Measurements from ENCODE around the gene FGF1. TPM values are rescaled to one million over a fixed set of nuclear protein-coding genes. Genes with fewer than 3 reads are reported as not detected.

FGF1 gene
- total and polyA plus RNA-seq, 2 donors (not counting 1 experiment from before 2014, with no cell fraction given), result not detected

GRCh38 chr5:142722146-142722545, 36.3 kb upstream of the FGF1 start:
- Histone ChIP-seq H3K9me3 (ENCODE audit: control extremely low read depth in 1 of 3, control insufficient read depth in 2 of 3, insufficient read depth in 1 of 3, low read length in 2 of 3) (no peaks in the 10 kb centered on the region), H2AFZ (ENCODE audit: insufficient read depth, low read depth, low read length, poor library complexity, severe bottlenecking) (no peak overlapping the region), H3K27ac (ENCODE audit: low read length in 2 of 2) (no peak overlapping the region), H3K9ac (ENCODE audit: low read length) (no peak overlapping the region), H3K36me3 (replicated peaks in 1 of 2; ENCODE audit: control extremely low read depth in 1 of 2, control insufficient read depth in 1 of 2, extremely low read depth in 1 of 2, insufficient read depth in 2 of 2, low read length in 1 of 2) (no peaks in the 10 kb centered on the region), H3K4me1 (ENCODE audit: control insufficient read depth in 2 of 2, insufficient read depth in 2 of 2, low read length in 2 of 2) (no peaks in the 10 kb centered on the region), H3K79me2 (ENCODE audit: control insufficient read depth, insufficient read depth, low read length) (no peaks in the 10 kb centered on the region), H3K4me2 (replicated peaks; ENCODE audit: low read depth, low read length, poor library complexity, severe bottlenecking) (no peak overlapping the region), H4K20me1 (ENCODE audit: control insufficient read depth, insufficient read depth, low read length, poor library complexity, severe bottlenecking) (no peaks in the 10 kb centered on the region), H3K27me3 (replicated peaks in 1 of 4; ENCODE audit: control extremely low read depth in 1 of 4, control insufficient read depth in 3 of 4, insufficient read depth in 4 of 4, low read length in 3 of 4) (peaks cover 0 to 10% (median 3%) of the 10 kb centered on the region in 4 experiments), H3K4me3 (ENCODE audit: control extremely low read depth in 1 of 5, extremely low read depth in 1 of 5, insufficient read depth in 1 of 5, low read depth in 2 of 5, low read length in 4 of 5) (no peak overlapping the region)
- H3K4me1 Mint-ChIP-seq, result no peaks in the 10 kb centered on the region
- TF ChIP-seq CTCF (IDR thresholded peaks at IDR 0.05) (no peak), EZH2 (IDR thresholded peaks at IDR 0.05; ENCODE audit: borderline replicate concordance, insufficient read depth, low read depth, low read length, poor library complexity, severe bottlenecking) (no peak)
- intact Hi-C loops (cut with micrococcal nuclease), result no loop called here
- peaks cover 20% of the 10 kb centered on the region for H3K27me3 Mint-ChIP-seq
- DNase-seq, result no peak
- H3K9me3 Mint-ChIP-seq (ENCODE audit: insufficient read depth), result no peaks in the 10 kb centered on the region
- no peak for ATAC-seq (ENCODE audit: low read depth)
- ChIA-PET CTCF (interaction anchor here (1.1 to 4.2 kb wide), 3 partner anchors 9 to 571 kb away, joined by 3 to 34 read pairs (median 4); no protein-coding TSS in a partner anchor), POLR2A (no interaction called here)
- 95% methylated on average over 6 of the region's 6 CpGs for WGBS (ENCODE audit: insufficient coverage)
- no peak overlapping the region for H3K27ac Mint-ChIP-seq
- no peak overlapping the region for H3K4me3 Mint-ChIP-seq

GRCh38 chr5:142720641-142721271, 34.9 kb upstream of the FGF1 start:
- intact Hi-C loops (cut with micrococcal nuclease), result no loop called here
- ATAC-seq (ENCODE audit: low read depth) (no peak), DNase-seq (no peak)
- ChIA-PET POLR2A (no interaction called here), CTCF (interaction anchor here (0.9 to 4.2 kb wide), 4 partner anchors 8 to 168 kb away, joined by 4 to 34 read pairs (median 5); no protein-coding TSS in a partner anchor)
- Histone ChIP-seq H4K20me1 (ENCODE audit: control insufficient read depth, insufficient read depth, low read length, poor library complexity, severe bottlenecking) (no peaks in the 10 kb centered on the region), H3K4me1 (ENCODE audit: control insufficient read depth in 2 of 2, insufficient read depth in 2 of 2, low read length in 2 of 2) (no peaks in the 10 kb centered on the region), H3K27ac (ENCODE audit: low read length in 2 of 2) (no peak overlapping the region), H3K4me3 (ENCODE audit: control extremely low read depth in 1 of 5, extremely low read depth in 1 of 5, insufficient read depth in 1 of 5, low read depth in 2 of 5, low read length in 4 of 5) (no peak overlapping the region), H3K4me2 (replicated peaks; ENCODE audit: low read depth, low read length, poor library complexity, severe bottlenecking) (no peak overlapping the region), H3K79me2 (ENCODE audit: control insufficient read depth, insufficient read depth, low read length) (no peaks in the 10 kb centered on the region), H3K27me3 (replicated peaks in 1 of 4; ENCODE audit: control extremely low read depth in 1 of 4, control insufficient read depth in 3 of 4, insufficient read depth in 4 of 4, low read length in 3 of 4) (peaks cover 0 to 18% (median 4%) of the 10 kb centered on the region in 4 experiments), H3K36me3 (replicated peaks in 1 of 2; ENCODE audit: control extremely low read depth in 1 of 2, control insufficient read depth in 1 of 2, extremely low read depth in 1 of 2, insufficient read depth in 2 of 2, low read length in 1 of 2) (no peaks in the 10 kb centered on the region), H3K9me3 (ENCODE audit: control extremely low read depth in 1 of 3, control insufficient read depth in 2 of 3, insufficient read depth in 1 of 3, low read length in 2 of 3) (no peaks in the 10 kb centered on the region), H3K9ac (ENCODE audit: low read length) (no peak overlapping the region), H2AFZ (ENCODE audit: insufficient read depth, low read depth, low read length, poor library complexity, severe bottlenecking) (no peak overlapping the region)
- TF ChIP-seq CTCF (IDR thresholded peaks at IDR 0.05), result no peak
- no peak for TF ChIP-seq EZH2 (IDR thresholded peaks at IDR 0.05; ENCODE audit: borderline replicate concordance, insufficient read depth, low read depth, low read length, poor library complexity, severe bottlenecking)
- WGBS (ENCODE audit: insufficient coverage), result 89% methylated on average over 11 of the region's 13 CpGs
- Mint-ChIP-seq H3K27ac (no peak overlapping the region), H3K4me3 (no peak overlapping the region), H3K27me3 (peaks cover 28% of the 10 kb centered on the region), H3K9me3 (ENCODE audit: insufficient read depth) (no peaks in the 10 kb centered on the region), H3K4me1 (no peaks in the 10 kb centered on the region)
